ENCODE data around the gene SNRPA1. TPM values are rescaled to one million over a fixed set of nuclear protein-coding genes. Genes with fewer than 3 reads are reported as not detected.

Gene SNRPA1
- total RNA-seq, 4 donors from 2014 or later: 29.0 to 48.4 (median 38.5) TPM

DNA sequence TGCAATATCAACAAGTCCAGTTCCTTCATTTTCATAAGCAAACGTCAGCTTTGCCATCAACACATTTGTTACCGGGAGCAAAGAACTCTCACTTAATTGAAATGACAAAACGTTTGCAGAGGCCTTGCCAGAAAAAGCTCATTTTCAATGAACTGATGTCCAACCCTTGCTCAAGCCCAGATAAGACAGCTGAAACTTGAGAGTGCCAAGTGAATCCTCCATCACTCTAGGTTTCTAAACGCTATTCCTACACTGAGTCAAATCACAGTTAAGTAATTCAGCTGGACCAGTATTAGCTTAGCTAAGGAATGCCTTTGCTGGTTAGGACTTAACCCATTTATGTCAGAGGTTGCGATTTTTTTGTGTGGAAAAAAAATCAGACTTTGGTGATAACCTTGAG lies 54.7 kb downstream of the SNRPA1 start:
- 38 to 45% methylated on average over 5 of the region's 5 CpGs for WGBS, 2 donors
- intact Hi-C loops (cut with DNase I; ENCODE audit: low total_unique reads): no loop called here
- TF ChIP-seq, protein P1, sequence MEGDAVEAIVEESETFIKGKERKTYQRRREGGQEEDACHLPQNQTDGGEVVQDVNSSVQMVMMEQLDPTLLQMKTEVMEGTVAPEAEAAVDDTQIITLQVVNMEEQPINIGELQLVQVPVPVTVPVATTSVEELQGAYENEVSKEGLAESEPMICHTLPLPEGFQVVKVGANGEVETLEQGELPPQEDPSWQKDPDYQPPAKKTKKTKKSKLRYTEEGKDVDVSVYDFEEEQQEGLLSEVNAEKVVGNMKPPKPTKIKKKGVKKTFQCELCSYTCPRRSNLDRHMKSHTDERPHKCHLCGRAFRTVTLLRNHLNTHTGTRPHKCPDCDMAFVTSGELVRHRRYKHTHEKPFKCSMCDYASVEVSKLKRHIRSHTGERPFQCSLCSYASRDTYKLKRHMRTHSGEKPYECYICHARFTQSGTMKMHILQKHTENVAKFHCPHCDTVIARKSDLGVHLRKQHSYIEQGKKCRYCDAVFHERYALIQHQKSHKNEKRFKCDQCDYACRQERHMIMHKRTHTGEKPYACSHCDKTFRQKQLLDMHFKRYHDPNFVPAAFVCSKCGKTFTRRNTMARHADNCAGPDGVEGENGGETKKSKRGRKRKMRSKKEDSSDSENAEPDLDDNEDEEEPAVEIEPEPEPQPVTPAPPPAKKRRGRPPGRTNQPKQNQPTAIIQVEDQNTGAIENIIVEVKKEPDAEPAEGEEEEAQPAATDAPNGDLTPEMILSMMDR (IDR thresholded peaks at IDR 0.05): no peak
- TF ChIP-seq POLR2A (IDR thresholded peaks at IDR 0.05): no peak
- H3K4me3 ChIP-seq (ENCODE audit: low read depth, poor library complexity, severe bottlenecking): no peak overlapping the region
- DNase-seq (ENCODE audit: low spot score in 2 of 2): no peak

DNA sequence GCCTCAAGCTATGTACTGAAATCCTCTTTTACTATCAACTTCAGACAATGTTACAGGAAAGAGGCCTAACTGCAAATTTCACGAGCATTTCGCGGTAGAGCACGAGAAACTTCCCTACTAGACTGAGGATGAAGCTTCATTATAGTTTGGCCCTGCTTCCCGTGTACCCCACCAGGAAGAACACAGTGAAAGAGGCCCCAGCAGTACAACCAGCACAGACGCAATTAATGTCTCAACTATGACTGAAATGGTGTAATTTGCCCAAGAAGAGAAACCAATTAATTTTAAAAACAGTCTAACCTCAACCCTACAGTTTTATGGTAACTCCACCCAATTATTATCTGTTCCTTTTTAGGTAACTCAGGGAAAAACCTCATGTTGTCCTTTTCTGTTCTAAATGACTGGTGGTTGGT lies 55.3 kb downstream of the SNRPA1 start:
- no peak for DNase-seq (ENCODE audit: low spot score in 2 of 2)
- no peak overlapping the region for H3K4me3 ChIP-seq (ENCODE audit: low read depth, poor library complexity, severe bottlenecking)
- intact Hi-C loops (cut with DNase I; ENCODE audit: low total_unique reads): no loop called here
- 66 to 69% methylated on average over 6 of the region's 6 CpGs for WGBS, 2 donors
- TF ChIP-seq, protein P1 (IDR thresholded peaks at IDR 0.05): no peak
- TF ChIP-seq POLR2A (IDR thresholded peaks at IDR 0.05): no peak

DNA sequence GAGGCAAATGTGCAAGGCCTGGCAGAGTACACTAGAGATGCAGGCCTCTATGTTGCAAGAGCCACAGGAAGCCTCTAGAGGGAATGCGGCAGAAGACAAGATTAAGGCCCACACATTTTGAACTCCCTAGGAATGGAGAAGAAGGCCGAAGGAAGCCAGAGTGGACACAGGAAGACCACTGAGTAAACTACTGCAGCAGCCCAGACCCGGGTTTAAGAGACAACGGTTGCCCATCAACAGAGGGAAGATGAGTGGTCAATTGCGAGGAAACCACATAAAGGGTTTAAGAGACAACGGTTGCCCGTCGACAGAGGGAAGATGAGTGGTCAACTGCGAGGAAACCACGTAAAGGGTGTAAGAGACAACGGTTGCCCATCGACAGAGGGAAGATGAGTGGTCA lies 57.8 kb downstream of the SNRPA1 start:
- TF ChIP-seq, protein P1 (IDR thresholded peaks at IDR 0.05): no peak
- no peak overlapping the region for H3K4me3 ChIP-seq (ENCODE audit: low read depth, poor library complexity, severe bottlenecking)
- intact Hi-C loops (cut with DNase I; ENCODE audit: low total_unique reads): no loop called here
- DNase-seq (ENCODE audit: low spot score in 2 of 2): no peak
- 82 to 89% methylated on average over 12 of the region's 12 CpGs for WGBS, 2 donors

DNA sequence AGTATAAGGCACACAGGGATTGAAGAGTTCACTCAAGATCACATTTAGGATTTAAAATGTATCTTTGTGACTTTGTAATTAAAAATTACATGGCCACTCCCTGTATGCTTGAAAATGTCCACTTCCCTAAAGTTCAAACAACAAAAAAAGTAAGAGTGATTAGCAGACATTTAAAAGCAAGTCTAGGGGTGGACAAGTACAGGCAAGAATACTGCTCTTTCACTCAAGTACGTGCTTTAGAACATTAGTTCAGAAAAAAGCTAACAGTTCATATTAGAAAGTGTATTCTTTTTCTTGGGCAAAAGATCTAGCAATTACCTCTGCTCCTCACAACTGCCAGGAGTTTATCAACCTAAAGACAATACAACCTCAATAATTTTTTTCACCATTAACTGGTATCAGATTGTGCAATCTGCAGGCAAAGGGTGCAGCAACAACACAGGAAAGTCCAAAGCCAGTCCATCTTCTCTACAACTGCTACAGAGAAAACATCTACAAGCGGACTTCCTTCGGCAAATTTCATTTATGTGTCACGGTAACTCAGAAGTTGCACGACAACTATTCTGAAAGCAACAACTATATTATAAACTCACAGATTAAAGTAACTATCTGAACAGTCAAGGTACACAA lies 61.3 kb downstream of the SNRPA1 start:
- TF ChIP-seq, protein P1 (IDR thresholded peaks at IDR 0.05): no peak
- TF ChIP-seq POLR2A (IDR thresholded peaks at IDR 0.05): no peak
- 55 to 61% methylated on average over 5 of the region's 5 CpGs for WGBS, 2 donors
- DNase-seq (ENCODE audit: low spot score in 2 of 2): no peak
- H3K4me3 ChIP-seq (ENCODE audit: low read depth, poor library complexity, severe bottlenecking): no peak overlapping the region
- intact Hi-C loops (cut with DNase I; ENCODE audit: low total_unique reads): no loop called here

DNA sequence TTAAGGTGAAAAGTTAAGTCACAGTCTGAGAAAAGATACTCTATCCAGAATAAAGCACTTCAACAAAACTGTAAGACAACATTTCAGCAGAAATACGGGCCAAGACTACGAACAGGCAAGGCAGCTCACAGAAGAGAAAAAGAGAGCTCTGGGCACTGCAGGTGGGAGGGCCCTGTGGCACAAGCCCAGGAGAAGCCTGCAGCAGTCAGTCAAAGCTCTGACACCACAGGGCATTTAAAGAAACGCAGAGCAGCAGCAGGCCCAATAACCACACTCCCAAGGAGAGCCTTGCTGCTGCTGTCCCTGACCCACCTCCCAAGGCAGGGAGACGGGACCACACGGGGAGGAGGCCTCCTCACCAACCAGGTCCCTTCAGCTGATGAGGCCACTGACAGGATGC lies 62.4 kb downstream of the SNRPA1 start:
- no peak overlapping the region for H3K4me3 ChIP-seq (ENCODE audit: low read depth, poor library complexity, severe bottlenecking)
- intact Hi-C loops (cut with DNase I; ENCODE audit: low total_unique reads): no loop called here
- TF ChIP-seq, protein P1 (IDR thresholded peaks at IDR 0.05): no peak
- no peak for TF ChIP-seq POLR2A (IDR thresholded peaks at IDR 0.05)
- DNase-seq (ENCODE audit: low spot score in 2 of 2): no peak
- WGBS, 2 donors: 22 to 40% methylated on average over 4 to 5 of the region's 5 CpGs

Other genes starting within 250 kb of the SNRPA1 start
- 10 to 100 TPM; 23.7 to 32.8 (median 29.9) TPM for gene CHSY1, start 43.2 kb downstream of the SNRPA1 start, total RNA-seq
- 10 to 100 TPM; 64.9 to 74.5 (median 67.8) TPM for gene SELENOS, start 17.8 kb downstream of the SNRPA1 start, total RNA-seq
- 10 to 100 TPM; 20.1 to 45.4 (median 30.4) TPM for gene PCSK6, start 194.5 kb upstream of the SNRPA1 start, total RNA-seq